H1 (cell line): ENCODE measurements around the gene SLC24A5. TPM values are rescaled to one million over a fixed set of nuclear protein-coding genes. Genes with fewer than 3 reads are reported as not detected.

Experiments used
- CTCF ChIA-PET: fragments of 300-600 bp; sonication (Branson Sonifier 250); formaldehyde crosslinking; loops from one replicate; lab custom pipeline; 2021; ENCODE audit not compliant: partially characterized antibody; lab: Charles Lee
- POLR2A ChIA-PET: fragments of 300-600 bp; sonication (Branson Sonifier 250); formaldehyde crosslinking; loops from one replicate; lab custom pipeline; 2021; ENCODE audit warnings: inconsistent platforms; ENCODE audit not compliant: partially characterized antibody; lab: Charles Lee
- DNase-seq, 2 experiments: peaks; one replicate each; pipeline versions ENCODE4 v3.0.0 to v3.0.0-alpha.2; 2010 to 2022; ENCODE audit warnings: low spot score in 2 of 2, low read depth in 1 of 2, mixed read lengths in 1 of 2
- FAIRE-seq: peaks from 2 replicates; lab custom pipeline; 2011; peaks lifted over from hg19 to GRCh38; lab: Jason Lieb, UNC
- H2AFZ ChIP-seq: 2 replicates; pipeline ENCODE4 v1.8.1; 2012; ENCODE audit warnings: low read length, inconsistent platforms
- H2AK5ac ChIP-seq: 2 replicates; pipeline ENCODE4 v1.6.1; 2013; ENCODE audit warnings: low read depth, low read length
- H2BK120ac ChIP-seq: replicated peaks from 2 replicates; pipeline ENCODE3; 2013; ENCODE audit warnings: low read depth, low read length, inconsistent platforms
- H2BK12ac ChIP-seq: 2 replicates; pipeline ENCODE4 v1.6.1; 2013; ENCODE audit warnings: low read depth, low read length
- H2BK15ac ChIP-seq: 2 replicates; pipeline ENCODE4 v1.6.1; 2013; ENCODE audit warnings: low read length
- H2BK20ac ChIP-seq: 2 replicates; pipeline ENCODE4 v1.6.1; 2013; ENCODE audit warnings: low read length
- H2BK5ac ChIP-seq: 2 replicates; pipeline ENCODE4 v1.6.1; 2013; ENCODE audit warnings: low read depth, low read length
- H3K14ac ChIP-seq: 2 replicates; pipeline ENCODE4 v1.6.1; 2013; ENCODE audit warnings: inconsistent platforms; ENCODE audit not compliant: insufficient read length
- H3K18ac ChIP-seq: 2 replicates; pipeline ENCODE4 v1.6.1; 2013; ENCODE audit warnings: low read length; ENCODE audit errors: extremely low read depth
- H3K23ac ChIP-seq: 2 replicates; pipeline ENCODE4 v1.6.1; 2013; ENCODE audit warnings: inconsistent platforms; ENCODE audit not compliant: insufficient read length
- H3K23me2 ChIP-seq: 2 replicates; pipeline ENCODE4 v1.6.1; 2013; ENCODE audit warnings: low read depth, low read length
- H3K27ac ChIP-seq: 2 replicates; pipeline ENCODE4 v1.6.1; 2011; ENCODE audit warnings: low read depth, low read length, inconsistent platforms
- H3K27me3 ChIP-seq, 4 experiments: replicated peaks in 1 of 4; 1 replicate in 1 of 4; 2 replicates in 3 of 4; pipeline versions ENCODE4 v1.6.1 to v1.8.1; 2011 to 2013; ENCODE audit warnings: low read length in 3 of 4, mild to moderate bottlenecking in 3 of 4, inconsistent platforms in 2 of 4, mixed read lengths in 2 of 4, moderate library complexity in 1 of 4; ENCODE audit not compliant: control insufficient read depth in 3 of 4, insufficient read depth in 3 of 4; ENCODE audit errors: extremely low read depth in 1 of 4
- H3K36me3 ChIP-seq, 4 experiments: 2 replicates each; pipeline versions ENCODE4 v1.6.1 to v1.8.1; 2011 to 2013; ENCODE audit warnings: mild to moderate bottlenecking in 4 of 4, low read length in 3 of 4, moderate library complexity in 2 of 4, control low read depth in 1 of 4, inconsistent platforms in 1 of 4; ENCODE audit not compliant: insufficient read depth in 4 of 4, control insufficient read depth in 2 of 4
- H3K4ac ChIP-seq: replicated peaks from 2 replicates; pipeline ENCODE3; 2013; ENCODE audit warnings: low read length, low read depth, mixed read lengths, inconsistent platforms; ENCODE audit not compliant: insufficient read length
- H3K4me1 ChIP-seq, 4 experiments: replicated peaks in 1 of 4; 1 replicate in 1 of 4; 2 replicates in 3 of 4; pipeline versions ENCODE4 v1.6.1 to v1.8.1; 2011 to 2013; ENCODE audit warnings: low read length in 3 of 4, inconsistent platforms in 2 of 4, mixed read lengths in 1 of 4; ENCODE audit not compliant: insufficient read depth in 4 of 4, control insufficient read depth in 3 of 4
- H3K4me2 ChIP-seq, 2 experiments: 2 replicates each; pipeline versions ENCODE4 v1.6.1 to v1.8.1; 2011 to 2013; ENCODE audit warnings: low read depth in 2 of 2, low read length in 2 of 2, control low read depth in 1 of 2, inconsistent platforms in 1 of 2, mild to moderate bottlenecking in 1 of 2; ENCODE audit not compliant: insufficient read depth in 1 of 2
- H3K4me3 ChIP-seq, 4 experiments: fragments of 200-600, 300-600 bp in 1 of 4; sonication (generic), shearing (Covaris generic), sonication (Bioruptor Twin) in 1 of 4; 2 replicates each; pipeline versions ENCODE4 v1.5.1 to v1.8.1; 2011 to 2016; ENCODE audit warnings: low read length in 4 of 4, low read depth in 3 of 4, control low read depth in 2 of 4, inconsistent platforms in 2 of 4, mild to moderate bottlenecking in 2 of 4, mixed read lengths in 1 of 4, moderate library complexity in 1 of 4; ENCODE audit not compliant: insufficient read depth in 2 of 4; ENCODE audit errors: extremely low read depth in 1 of 4
- H3K56ac ChIP-seq: replicated peaks from 2 replicates; pipeline ENCODE3; 2013; ENCODE audit warnings: low read depth, mild to moderate bottlenecking, mixed read lengths, low read length, inconsistent platforms; ENCODE audit not compliant: insufficient read length
- H3K79me1 ChIP-seq: 2 replicates; pipeline ENCODE4 v1.6.1; 2013; ENCODE audit warnings: low read depth, low read length, control low read depth
- H3K79me2 ChIP-seq, 2 experiments: 2 replicates each; pipeline versions ENCODE4 v1.6.1 to v1.8.1; 2012 to 2013; ENCODE audit warnings: low read length in 2 of 2, mild to moderate bottlenecking in 2 of 2, inconsistent platforms in 1 of 2; ENCODE audit not compliant: insufficient read depth in 2 of 2, control insufficient read depth in 1 of 2
- H3K9ac ChIP-seq, 4 experiments: replicated peaks in 1 of 4; 1 replicate in 1 of 4; 2 replicates in 3 of 4; pipeline versions ENCODE4 v1.6.1 to v1.8.1; 2011 to 2013; ENCODE audit warnings: low read depth in 3 of 4, low read length in 3 of 4, control low read depth in 2 of 4, mild to moderate bottlenecking in 2 of 4, moderate library complexity in 2 of 4, inconsistent platforms in 1 of 4; ENCODE audit errors: extremely low read depth in 1 of 4
- H3K9me3 ChIP-seq, 2 experiments: 2 replicates each; pipeline versions ENCODE4 v1.6.1 to v1.8.1; 2012 to 2013; ENCODE audit warnings: mild to moderate bottlenecking in 2 of 2, moderate library complexity in 2 of 2, control low read depth in 1 of 2, inconsistent platforms in 1 of 2, low read depth in 1 of 2, low read length in 1 of 2, mixed read lengths in 1 of 2; ENCODE audit not compliant: insufficient read depth in 2 of 2
- H4K20me1 ChIP-seq, 2 experiments: replicated peaks in 1 of 2; 2 replicates each; pipeline versions ENCODE3 to v1.8.1; 2011 to 2013; ENCODE audit warnings: inconsistent platforms in 2 of 2, low read length in 2 of 2, mild to moderate bottlenecking in 1 of 2; ENCODE audit not compliant: insufficient read depth in 2 of 2, control insufficient read depth in 1 of 2
- H4K5ac ChIP-seq: 2 replicates; pipeline ENCODE4 v1.6.1; 2013; ENCODE audit warnings: low read length, low read depth, mixed read lengths, inconsistent platforms; ENCODE audit not compliant: insufficient read length
- H4K8ac ChIP-seq: 2 replicates; pipeline ENCODE4 v1.8.0; 2013; ENCODE audit warnings: mild to moderate bottlenecking, moderate library complexity, low read length, inconsistent platforms; ENCODE audit not compliant: insufficient read depth; ENCODE audit errors: extremely low read depth
- H4K91ac ChIP-seq: replicated peaks from 2 replicates; pipeline ENCODE3; 2013; ENCODE audit warnings: low read length, mixed read lengths, inconsistent platforms; ENCODE audit not compliant: insufficient read length
- CHD2 ChIP-seq: IDR thresholded peaks from 2 replicates; pipeline ENCODE4 v1.6.1; 2012; ENCODE audit warnings: low read length, improper control_type of control experiment
- polyA plus RNA-seq, 7 experiments: library from polyadenylated mRNA; depleted of rRNA in 3 of 7; stranded (reverse) in 5 of 7; unstranded in 2 of 7; fragments of >200 nt in 5 of 7; fragments of 200-250 nt in 2 of 7; gene quantifications; 1 replicate in 5 of 7; 2 replicates in 1 of 7; 4 replicates in 1 of 7; pipeline versions ENCODE4 v1.2.1 to v1.2.3, GENCODE V29; 2011 to 2013; ENCODE audit warnings: missing spikeins in 2 of 7, mixed read lengths in 2 of 7
- total RNA-seq: library from RNA; stranded (reverse); fragmentation: NEBNext Ultra II Directional; extraction: Animal tissue kit (Norgen Biotek cat#: 25700); gene quantifications from 2 replicates; pipeline ENCODE4 v1.2.1, GENCODE V29; 2021

Gene SLC24A5
- total and polyA plus RNA-seq, 2 of the 8 experiments (the other 6 are each of a cell fraction or from before 2014, with no cell fraction given) = not detected

GRCh38 chr15:48145923-48146322, 25.1 kb downstream of the SLC24A5 start:
- no peak overlapping the region for H3K27ac ChIP-seq
- no peak overlapping the region for H3K4me2 ChIP-seq
- H3K4me3 ChIP-seq = no peak overlapping the region
- H2BK12ac ChIP-seq = no peak overlapping the region
- H3K4ac ChIP-seq = no peak overlapping the region
- no peak overlapping the region for H2BK120ac ChIP-seq
- no peak overlapping the region for H3K23ac ChIP-seq
- H3K56ac ChIP-seq = no peak overlapping the region
- ChIA-PET CTCF (no interaction called here), POLR2A (interaction anchor here (1.1 kb wide), 1 partner anchor 11 kb away, joined by 3 read pairs; no protein-coding TSS in a partner anchor)
- H3K79me2 ChIP-seq = no peaks in the 10 kb centered on the region
- H2BK15ac ChIP-seq = no peak overlapping the region
- no peak overlapping the region for H4K91ac ChIP-seq
- peaks cover 0 to 2% (median 0%) of the 10 kb centered on the region in 4 experiments; a peak in 2 of 7 replicates for H3K4me1 ChIP-seq
- no peak overlapping the region for H4K8ac ChIP-seq
- H3K79me1 ChIP-seq = no peaks in the 10 kb centered on the region
- no peak overlapping the region for H3K18ac ChIP-seq
- DNase-seq = no peak
- H2AFZ ChIP-seq = no peak overlapping the region
- no peak overlapping the region for H2AK5ac ChIP-seq
- H3K27me3 ChIP-seq = no peaks in the 10 kb centered on the region
- H2BK5ac ChIP-seq = no peak overlapping the region
- FAIRE-seq = no peak
- TF ChIP-seq CHD2 = no peak
- no peak overlapping the region for H3K9ac ChIP-seq
- no peak overlapping the region for H4K5ac ChIP-seq
- no peak overlapping the region for H3K14ac ChIP-seq
- H3K36me3 ChIP-seq = peaks cover 0 to 56% (median 17%) of the 10 kb centered on the region in 4 experiments; a peak in 5 of 8 replicates
- no peaks in the 10 kb centered on the region for H3K9me3 ChIP-seq
- no peaks in the 10 kb centered on the region for H4K20me1 ChIP-seq
- no peak overlapping the region for H2BK20ac ChIP-seq
- no peaks in the 10 kb centered on the region for H3K23me2 ChIP-seq
